Gastroesophageal sphincter (tissue), 3 donors: ENCODE results near the gene AKAP6.

Source experiments
- EP300 ChIP-seq: sonication (generic); formaldehyde crosslinking; IDR thresholded peaks from one replicate; pipeline ENCODE4 v1.6.1; 2017; ENCODE audit warnings: antibody characterized with exemption, mild to moderate bottlenecking
- POLR2A ChIP-seq, 2 donors: fragments of 450-650 bp; IDR thresholded peaks; one replicate each; pipeline ENCODE4 v1.6.1; 2017; ENCODE audit warnings: antibody characterized with exemption in 2 of 2, mild to moderate bottlenecking in 2 of 2, moderate library complexity in 1 of 2
- TF ChIP-seq, protein P1 (sequence below), 4 experiments: fragments of 200-600 bp in 2 of 4; fragments of 450-650 bp in 2 of 4; sonication (generic) in 1 of 4; IDR thresholded peaks; one replicate each; pipeline ENCODE4 v1.5.1; 2017 to 2019; ENCODE audit warnings: antibody characterized with exemption in 4 of 4, mild to moderate bottlenecking in 2 of 4, moderate library complexity in 2 of 4

DNA sequence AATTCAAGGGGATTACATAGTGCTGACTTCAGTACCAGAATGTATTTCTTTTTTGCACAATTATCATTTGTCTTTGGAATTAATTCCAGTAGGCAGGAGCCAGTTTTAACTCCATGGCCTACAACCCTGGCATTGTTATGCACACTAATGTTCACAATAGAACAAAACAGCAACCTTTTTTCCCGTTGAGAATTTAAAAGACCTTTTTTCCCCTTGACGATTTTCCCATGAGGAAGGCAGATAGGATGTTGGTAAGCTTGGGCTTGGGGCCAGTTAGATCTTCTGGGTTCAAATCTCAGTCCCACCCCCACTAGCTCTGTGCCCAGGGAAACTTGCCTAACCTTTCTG is 13.7 kb downstream of the AKAP6 start:
- TF ChIP-seq, protein P1, sequence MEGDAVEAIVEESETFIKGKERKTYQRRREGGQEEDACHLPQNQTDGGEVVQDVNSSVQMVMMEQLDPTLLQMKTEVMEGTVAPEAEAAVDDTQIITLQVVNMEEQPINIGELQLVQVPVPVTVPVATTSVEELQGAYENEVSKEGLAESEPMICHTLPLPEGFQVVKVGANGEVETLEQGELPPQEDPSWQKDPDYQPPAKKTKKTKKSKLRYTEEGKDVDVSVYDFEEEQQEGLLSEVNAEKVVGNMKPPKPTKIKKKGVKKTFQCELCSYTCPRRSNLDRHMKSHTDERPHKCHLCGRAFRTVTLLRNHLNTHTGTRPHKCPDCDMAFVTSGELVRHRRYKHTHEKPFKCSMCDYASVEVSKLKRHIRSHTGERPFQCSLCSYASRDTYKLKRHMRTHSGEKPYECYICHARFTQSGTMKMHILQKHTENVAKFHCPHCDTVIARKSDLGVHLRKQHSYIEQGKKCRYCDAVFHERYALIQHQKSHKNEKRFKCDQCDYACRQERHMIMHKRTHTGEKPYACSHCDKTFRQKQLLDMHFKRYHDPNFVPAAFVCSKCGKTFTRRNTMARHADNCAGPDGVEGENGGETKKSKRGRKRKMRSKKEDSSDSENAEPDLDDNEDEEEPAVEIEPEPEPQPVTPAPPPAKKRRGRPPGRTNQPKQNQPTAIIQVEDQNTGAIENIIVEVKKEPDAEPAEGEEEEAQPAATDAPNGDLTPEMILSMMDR (IDR thresholded peaks at IDR 0.05): no peak
- TF ChIP-seq EP300 (no peak), POLR2A (IDR thresholded peaks at IDR 0.05) (no peak)
